SK-N-MC (cell line): ENCODE data around the gene SLC5A5.

Experiments used
- DNase-seq: peaks from one replicate; pipeline ENCODE4 v3.0.0-alpha.2; 2011; ENCODE audit warnings: low read depth, low spot score
- H3K27ac ChIP-seq: fragments of 200-600 bp; sonication (generic); 2 replicates; pipeline ENCODE4 v1.5.1; 2016; ENCODE audit warnings: mixed run types
- H3K36me3 ChIP-seq: fragments of 200-600 bp; sonication (generic); 2 replicates; pipeline ENCODE4 v1.6.1; 2017; ENCODE audit warnings: antibody characterized with exemption, low read length, mixed read lengths; ENCODE audit not compliant: insufficient read depth
- H3K4me3 ChIP-seq: fragments of 200-600 bp; sonication (generic); 2 replicates; pipeline ENCODE4 v1.5.1; 2016
- H3K9ac ChIP-seq: fragments of 200-600 bp; sonication (generic); 2 replicates; pipeline ENCODE4 v1.8.0; 2017; ENCODE audit warnings: mixed run types, mixed read lengths; ENCODE audit not compliant: insufficient read length
- H3K9me3 ChIP-seq: fragments of 200-600 bp; sonication (generic); 2 replicates; pipeline ENCODE4 v1.6.1; 2017; ENCODE audit warnings: low read depth, mild to moderate bottlenecking, antibody characterized with exemption, low read length, moderate library complexity, mixed read lengths
- EZH2 ChIP-seq: fragments of 200-600 bp; sonication (generic); IDR thresholded peaks from one replicate; pipeline ENCODE4 v1.6.1; 2017; ENCODE audit warnings: antibody characterized with exemption
- FOXP2 ChIP-seq: optimal IDR thresholded peaks from 2 replicates; pipeline ENCODE3; 2011; ENCODE audit warnings: mild to moderate bottlenecking, moderate library complexity; ENCODE audit not compliant: insufficient read depth; ENCODE audit errors: extremely low read length, control extremely low read depth
- POLR2AphosphoS5 ChIP-seq: IDR thresholded peaks from 2 replicates; pipeline ENCODE4 v1.6.1; 2012; ENCODE audit warnings: mild to moderate bottlenecking, low read depth, low read length, borderline replicate concordance

Gene SLC5A5

DNA sequence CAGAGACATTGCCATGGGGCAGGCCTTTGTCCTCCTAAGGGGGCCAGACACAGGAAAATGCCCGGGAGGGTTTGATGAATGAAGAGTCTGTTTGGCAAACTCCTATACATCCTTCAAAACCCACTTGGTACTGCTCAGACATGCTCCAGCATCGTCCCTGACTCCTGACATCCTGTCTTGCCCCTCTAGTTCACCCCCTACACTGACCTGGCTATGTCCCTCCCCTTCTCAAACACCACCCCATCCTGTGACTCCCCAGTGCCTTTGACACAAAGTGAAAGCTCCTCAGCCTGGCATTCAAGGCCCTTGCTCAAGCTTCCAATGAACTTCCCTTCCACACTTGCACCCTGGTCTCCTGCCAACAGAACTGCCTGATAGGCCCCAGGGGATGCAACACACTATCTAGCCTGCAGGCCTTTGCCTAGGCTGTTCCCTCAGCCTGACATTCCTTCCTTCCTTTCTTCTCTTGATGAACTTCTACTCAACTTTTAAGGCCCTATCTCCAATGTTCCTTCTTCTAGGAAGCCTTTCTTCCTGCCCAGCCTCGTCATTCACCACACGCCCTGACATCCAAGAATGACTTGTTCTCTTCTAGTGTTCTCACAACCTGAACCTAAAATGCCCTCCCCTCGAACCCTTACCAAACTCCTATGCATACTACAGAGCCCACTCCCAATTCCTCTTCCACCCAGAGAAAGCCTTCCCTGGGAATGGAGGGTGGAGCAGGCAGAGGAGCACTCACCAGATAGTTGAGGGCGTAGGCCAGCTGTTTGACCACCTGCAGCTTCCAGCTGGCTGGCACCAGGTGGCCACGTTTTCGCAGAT, 36.4 kb upstream of the SLC5A5 start:
- H3K36me3 ChIP-seq: no peaks in the 10 kb centered on the region
- TF ChIP-seq FOXP2 (no peak), EZH2 (no peak), POLR2AphosphoS5 (no peak)
- H3K9me3 ChIP-seq: no peaks in the 10 kb centered on the region
- H3K4me3 ChIP-seq: no peak overlapping the region
- no peak overlapping the region for H3K27ac ChIP-seq
- H3K9ac ChIP-seq: no peak overlapping the region
- DNase-seq: no peak

DNA sequence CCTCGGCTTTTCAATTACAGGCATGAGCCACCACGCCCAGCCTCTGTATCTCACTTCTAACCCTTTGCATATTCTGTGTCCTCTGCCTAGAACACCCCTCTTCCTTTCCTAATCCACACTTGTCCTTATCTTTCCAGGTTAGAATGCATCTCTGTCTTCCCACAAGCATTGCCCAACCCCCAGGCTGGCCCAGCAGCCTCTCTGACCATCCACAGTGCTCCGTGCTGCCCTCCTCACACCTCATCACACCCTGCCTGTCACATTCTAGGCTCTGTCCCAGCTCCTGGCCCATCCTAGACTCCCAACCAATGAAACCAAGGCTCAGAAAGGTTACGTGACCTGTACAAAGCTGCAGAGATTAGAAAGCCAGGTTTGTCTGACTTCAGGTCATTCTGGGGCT, 35.2 kb upstream of the SLC5A5 start:
- H3K4me3 ChIP-seq: no peak overlapping the region
- H3K36me3 ChIP-seq: no peaks in the 10 kb centered on the region
- no peak for DNase-seq
- TF ChIP-seq POLR2AphosphoS5 (no peak), EZH2 (no peak), FOXP2 (no peak)
- no peak overlapping the region for H3K9ac ChIP-seq
- H3K27ac ChIP-seq: no peak overlapping the region
- no peaks in the 10 kb centered on the region for H3K9me3 ChIP-seq

DNA sequence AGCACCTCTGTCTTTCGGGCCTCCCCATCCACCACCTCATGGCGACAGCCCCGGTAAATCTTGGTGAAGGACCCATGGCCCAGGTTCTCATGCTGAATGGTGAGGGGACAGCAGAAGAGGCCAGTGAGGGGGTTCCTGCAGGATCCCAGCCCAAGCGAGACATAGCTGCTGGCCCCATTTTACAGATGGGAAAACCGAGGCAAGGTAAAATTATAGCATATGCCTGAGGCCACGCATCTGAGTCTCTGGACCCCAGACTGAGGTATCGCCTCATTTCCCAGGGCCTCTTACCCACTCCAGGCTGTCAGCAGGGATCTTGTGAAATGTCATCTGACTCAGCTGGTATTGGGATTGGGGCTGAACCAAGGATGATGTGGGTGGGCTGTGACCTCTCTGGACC, 33.8 kb upstream of the SLC5A5 start:
- Histone ChIP-seq H3K36me3 (no peaks in the 10 kb centered on the region), H3K9me3 (no peaks in the 10 kb centered on the region), H3K9ac (no peak overlapping the region), H3K27ac (no peak overlapping the region), H3K4me3 (no peak overlapping the region)
- no peak for DNase-seq
- TF ChIP-seq POLR2AphosphoS5 (no peak), FOXP2 (no peak), EZH2 (no peak)

DNA sequence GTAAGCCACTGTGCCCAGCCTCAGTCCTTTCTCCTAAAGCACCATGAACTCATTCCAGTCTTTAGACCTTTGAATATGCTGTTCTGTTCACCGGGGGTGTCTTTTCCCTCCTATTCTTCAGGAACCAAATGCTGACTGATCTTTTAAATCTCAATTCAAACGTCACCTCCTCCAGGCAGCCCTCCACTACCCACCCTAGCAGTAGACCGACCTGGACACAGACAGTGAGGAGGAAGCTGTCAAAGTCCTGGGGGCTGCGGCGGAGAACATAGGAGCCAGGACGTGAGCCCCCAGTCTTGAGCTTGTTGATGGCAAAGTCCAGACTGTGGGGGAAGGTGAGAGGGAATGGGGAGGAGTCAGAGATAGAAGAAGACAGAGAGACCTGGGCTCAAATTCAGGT, 31.7 kb upstream of the SLC5A5 start:
- no peak for DNase-seq
- H3K27ac ChIP-seq: no peak overlapping the region
- H3K4me3 ChIP-seq: no peak overlapping the region
- no peak overlapping the region for H3K9ac ChIP-seq
- no peak for TF ChIP-seq FOXP2
- TF ChIP-seq EZH2: no peak
- TF ChIP-seq POLR2AphosphoS5: no peak
- no peaks in the 10 kb centered on the region for H3K36me3 ChIP-seq
- H3K9me3 ChIP-seq: no peaks in the 10 kb centered on the region

DNA sequence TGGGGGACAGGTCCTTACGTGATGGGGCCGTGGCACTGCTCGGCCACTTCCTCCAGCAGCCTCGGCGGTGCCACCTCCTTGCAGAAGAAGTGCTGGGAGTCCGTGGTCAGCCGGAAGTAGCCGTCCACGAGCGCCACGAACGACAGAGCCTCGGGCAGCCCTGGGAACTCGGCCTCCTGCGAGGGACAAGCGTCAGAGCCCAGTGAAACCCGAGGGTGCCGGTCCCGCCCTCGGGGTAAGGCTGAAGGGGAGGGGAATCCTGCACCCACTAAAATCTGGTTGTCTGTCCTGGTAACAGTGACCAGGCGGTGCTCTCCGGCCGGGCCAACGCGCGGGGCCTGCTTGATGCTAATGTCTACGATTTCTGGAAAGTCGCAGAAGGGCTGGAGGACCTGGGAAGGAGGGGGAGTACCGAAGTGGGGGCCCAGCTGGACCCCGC, 30.4 kb upstream of the SLC5A5 start:
- no peak for DNase-seq
- H3K9ac ChIP-seq: no peak overlapping the region
- no peaks in the 10 kb centered on the region for H3K36me3 ChIP-seq
- H3K4me3 ChIP-seq: peak overlapping the region; percentile 40; the same call in 1 of the 2 replicates
- no peaks in the 10 kb centered on the region for H3K9me3 ChIP-seq
- no peak for TF ChIP-seq FOXP2
- TF ChIP-seq POLR2AphosphoS5: no peak
- no peak for TF ChIP-seq EZH2
- no peak overlapping the region for H3K27ac ChIP-seq

DNA sequence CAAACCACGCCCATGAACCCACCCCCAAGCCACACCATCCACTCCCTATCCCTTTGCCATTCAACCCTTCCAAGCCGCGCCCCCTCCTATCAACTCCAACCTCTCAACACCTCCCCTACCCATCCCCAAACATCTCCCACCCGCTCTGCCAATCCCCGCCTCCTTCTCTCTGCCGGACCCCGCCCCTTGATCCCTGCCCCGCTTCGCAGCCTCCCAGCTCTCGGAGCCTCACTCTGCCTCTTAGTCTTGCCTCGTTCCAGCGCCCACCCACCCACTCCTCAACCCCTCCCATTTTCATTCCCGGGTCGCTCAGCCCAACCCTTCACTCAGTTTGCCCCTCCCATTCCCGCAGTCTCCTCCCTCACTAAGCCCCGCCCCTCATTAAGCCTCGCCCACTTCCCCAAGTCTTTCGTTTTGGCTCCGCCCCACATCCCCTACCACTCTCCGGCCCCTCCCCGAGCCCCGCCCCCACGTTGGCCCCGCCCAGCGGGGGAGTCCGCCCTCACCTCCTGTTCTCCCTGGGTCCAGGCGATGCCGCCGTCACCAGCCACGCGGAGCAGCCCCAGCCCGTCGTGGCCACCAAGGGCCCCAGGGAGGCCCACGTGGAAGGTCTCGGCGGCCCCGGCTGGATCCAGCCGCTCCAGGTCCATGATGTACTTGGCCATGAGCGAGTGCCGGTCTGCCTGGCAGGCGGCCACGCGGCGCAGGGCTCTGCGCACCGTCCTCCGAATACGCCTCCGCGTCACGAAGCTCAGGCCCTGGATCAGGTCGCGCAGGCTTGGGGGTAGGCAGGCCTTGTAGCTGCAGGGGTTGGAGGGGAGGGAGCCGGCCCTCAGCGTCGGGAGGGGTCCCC, 29.7 kb upstream of the SLC5A5 start:
- H3K9ac ChIP-seq: no peak overlapping the region
- peak; percentile 47 for DNase-seq

DNA sequence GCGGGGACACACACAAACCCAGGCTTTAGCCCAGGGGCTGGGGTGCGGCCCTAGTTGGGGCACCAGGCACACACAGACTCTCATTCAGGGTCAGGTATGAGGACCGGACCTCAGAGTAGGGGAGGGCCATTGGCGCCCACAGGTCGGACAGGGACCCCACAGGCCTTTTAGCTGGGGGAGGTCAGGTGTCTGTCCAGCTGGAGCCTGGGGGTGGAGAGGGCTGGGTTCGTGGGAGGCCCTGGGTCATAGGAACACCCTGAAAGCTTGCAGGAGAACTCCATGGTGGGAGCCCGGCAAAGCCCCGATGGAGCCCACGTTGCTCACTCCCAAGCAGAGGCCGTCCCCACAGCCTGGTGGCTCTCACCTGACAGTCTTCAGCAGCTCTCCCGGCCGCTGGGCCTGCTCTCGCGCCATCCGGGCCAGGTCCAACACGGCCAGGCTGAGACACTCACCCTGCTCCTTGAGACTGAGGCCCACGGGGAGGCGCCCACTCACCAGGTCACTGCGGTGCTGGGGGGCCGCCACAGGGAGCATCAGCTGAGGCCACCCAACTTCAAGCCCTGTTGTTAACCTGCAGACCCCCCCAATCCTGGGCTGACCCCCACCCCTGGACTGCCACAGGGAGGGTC, 29.0 kb upstream of the SLC5A5 start:
- Histone ChIP-seq H3K36me3 (no peaks in the 10 kb centered on the region), H3K4me3 (peak overlapping the region; percentile 65), H3K27ac (no peak overlapping the region), H3K9me3 (no peaks in the 10 kb centered on the region), H3K9ac (no peak overlapping the region)
- TF ChIP-seq EZH2 (no peak), FOXP2 (no peak), POLR2AphosphoS5 (no peak)
- no peak for DNase-seq

More for the DNA sequence above, 29.7 kb upstream of the SLC5A5 start:
- no peak overlapping the region for H3K27ac ChIP-seq
- H3K36me3 ChIP-seq: no peaks in the 10 kb centered on the region
- peak overlapping the region; percentile 65 for H3K4me3 ChIP-seq
- TF ChIP-seq EZH2 (no peak), POLR2AphosphoS5 (no peak; the same call in 1 of the 2 replicates), FOXP2 (no peak)
- H3K9me3 ChIP-seq: no peaks in the 10 kb centered on the region

DNA sequence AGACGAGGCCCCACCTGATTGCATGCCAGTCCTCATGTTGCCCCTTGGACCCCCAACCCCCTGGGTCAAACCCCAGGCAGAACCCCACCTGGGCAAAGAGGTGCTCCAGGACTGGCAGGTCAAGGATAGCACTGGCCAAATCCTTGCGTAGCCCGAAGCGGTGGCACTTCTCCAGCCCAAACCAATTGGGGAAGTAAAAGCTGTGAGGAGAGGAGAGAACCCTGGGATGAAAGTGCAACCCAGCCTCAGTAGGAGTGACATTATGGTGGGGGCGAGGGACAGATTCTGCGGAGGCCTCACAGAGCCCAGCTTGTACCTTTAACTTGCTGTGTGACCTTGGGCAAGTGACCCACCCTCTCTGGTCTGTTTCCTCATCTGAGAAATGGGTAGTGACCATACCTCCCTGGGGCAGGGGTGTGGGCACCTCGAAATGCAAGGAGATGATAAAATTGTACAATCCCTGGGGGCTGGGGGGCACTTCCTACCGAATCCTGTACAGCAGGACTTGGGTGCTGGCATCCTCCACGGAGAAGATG, 28.4 kb upstream of the SLC5A5 start:
- no peak overlapping the region for H3K9ac ChIP-seq
- no peaks in the 10 kb centered on the region for H3K36me3 ChIP-seq
- no peak for DNase-seq
- TF ChIP-seq FOXP2 (no peak), POLR2AphosphoS5 (no peak), EZH2 (no peak)
- no peak overlapping the region for H3K4me3 ChIP-seq
- H3K27ac ChIP-seq: no peak overlapping the region
- no peaks in the 10 kb centered on the region for H3K9me3 ChIP-seq
